Testis (tissue), 3 donors: ENCODE results near the gene EXOC2. TPM values are rescaled to one million over a fixed set of nuclear protein-coding genes. Genes with fewer than 3 reads are reported as not detected.
A peak's percentile ranks its signal among the peaks of the same experiment; 100 is the strongest.

Experiments
- DNase-seq: peaks from one replicate; pipeline ENCODE4 v3.0.0-alpha.2; 2019
- H3K27ac ChIP-seq, 2 donors: fragments of 200-600 bp; sonication (generic); one replicate each; pipeline ENCODE4 v1.5.1; 2019
- H3K27me3 ChIP-seq: fragments of 200-600 bp; sonication (generic); one replicate; pipeline ENCODE4 v1.5.1; 2019
- H3K36me3 ChIP-seq: fragments of 200-600 bp; sonication (generic); one replicate; pipeline ENCODE4 v1.5.1; 2017; ENCODE audit warnings: low read depth; ENCODE audit errors: missing control alignments
- H3K4me1 ChIP-seq: fragments of 200-600 bp; sonication (generic); one replicate; pipeline ENCODE4 v1.5.1; 2019
- H3K4me3 ChIP-seq, 2 donors: fragments of 200-600 bp; sonication (generic); one replicate each; pipeline ENCODE4 v1.5.1; 2017 to 2019
- H3K9me3 ChIP-seq: fragments of 200-600 bp; sonication (generic); one replicate; pipeline ENCODE4 v1.5.1; 2017
- POLR2A ChIP-seq: fragments of 450-650 bp; IDR thresholded peaks from one replicate; pipeline ENCODE4 v1.6.1; 2017; ENCODE audit warnings: antibody characterized with exemption, mild to moderate bottlenecking, moderate library complexity
- WGBS, 2 donors: methylation state at CpG; one replicate each; pipeline ENCODE4 v1.1.5; 2018; 5-methylcytosine and 5-hydroxymethylcytosine counted together
- intact Hi-C: fragments of 100-400 bp; cut with DNase I; formaldehyde crosslinking; loops from one replicate; pipeline ENCODE4 v1.15.1; 2023; ENCODE audit warnings: low total_unique reads
- polyA plus RNA-seq: library from polyadenylated mRNA; stranded (reverse); fragments of 350-450 nt; fragmentation: Illumina TruSeq; extraction: RNeasy Lipid Tissue Mini Kit (QIAGEN cat#74804); gene quantifications from one replicate; pipeline ENCODE4 v1.2.3, GENCODE V29; 2014; ENCODE audit warnings: low read depth, low replicate concordance; ENCODE audit not compliant: insufficient read depth
- total RNA-seq, 2 donors: library from RNA; depleted of rRNA; stranded (reverse); fragments of >200 nt; gene quantifications; one replicate each; pipeline ENCODE4 v1.2.3, GENCODE V29; 2016
- TF ChIP-seq, protein P1 (sequence below), 3 experiments: fragments of 450-650 bp in 2 of 3; fragments of 200-600 bp in 1 of 3; sonication (generic) in 1 of 3; IDR thresholded peaks; one replicate each; pipeline ENCODE4 v1.5.1; 2016 to 2019; ENCODE audit warnings: antibody characterized with exemption in 3 of 3, mild to moderate bottlenecking in 2 of 3, moderate library complexity in 1 of 3

The EXOC2 gene
- total and polyA plus RNA-seq, 3 donors from 2014 or later = 32.8 to 51.0 (median 44.3) TPM

DNA sequence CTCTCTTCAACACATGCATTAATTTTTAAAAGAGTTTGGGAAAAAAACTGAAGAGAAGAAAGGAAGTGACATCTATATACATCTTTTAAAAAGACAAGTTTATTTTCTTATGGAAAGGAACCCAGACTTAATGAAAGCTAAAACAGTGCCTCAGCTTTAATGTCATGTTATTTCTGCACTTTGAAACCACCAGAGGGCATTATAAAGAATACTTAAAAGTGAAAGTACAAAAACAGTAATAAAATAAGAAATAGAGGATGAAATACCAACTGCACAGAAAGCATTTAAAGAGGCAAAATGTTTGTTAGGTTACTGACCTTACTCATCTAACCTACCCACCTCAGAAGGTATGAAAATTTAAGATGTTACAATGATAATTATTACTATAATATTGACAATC, 134.8 kb downstream of the EXOC2 start:
- TF ChIP-seq POLR2A = no peak
- TF ChIP-seq, protein P1, sequence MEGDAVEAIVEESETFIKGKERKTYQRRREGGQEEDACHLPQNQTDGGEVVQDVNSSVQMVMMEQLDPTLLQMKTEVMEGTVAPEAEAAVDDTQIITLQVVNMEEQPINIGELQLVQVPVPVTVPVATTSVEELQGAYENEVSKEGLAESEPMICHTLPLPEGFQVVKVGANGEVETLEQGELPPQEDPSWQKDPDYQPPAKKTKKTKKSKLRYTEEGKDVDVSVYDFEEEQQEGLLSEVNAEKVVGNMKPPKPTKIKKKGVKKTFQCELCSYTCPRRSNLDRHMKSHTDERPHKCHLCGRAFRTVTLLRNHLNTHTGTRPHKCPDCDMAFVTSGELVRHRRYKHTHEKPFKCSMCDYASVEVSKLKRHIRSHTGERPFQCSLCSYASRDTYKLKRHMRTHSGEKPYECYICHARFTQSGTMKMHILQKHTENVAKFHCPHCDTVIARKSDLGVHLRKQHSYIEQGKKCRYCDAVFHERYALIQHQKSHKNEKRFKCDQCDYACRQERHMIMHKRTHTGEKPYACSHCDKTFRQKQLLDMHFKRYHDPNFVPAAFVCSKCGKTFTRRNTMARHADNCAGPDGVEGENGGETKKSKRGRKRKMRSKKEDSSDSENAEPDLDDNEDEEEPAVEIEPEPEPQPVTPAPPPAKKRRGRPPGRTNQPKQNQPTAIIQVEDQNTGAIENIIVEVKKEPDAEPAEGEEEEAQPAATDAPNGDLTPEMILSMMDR (IDR thresholded peaks at IDR 0.05) = no peak
- Histone ChIP-seq H3K27me3 (no peaks in the 10 kb centered on the region), H3K36me3 (no peaks in the 10 kb centered on the region), H3K4me1 (no peaks in the 10 kb centered on the region), H3K9me3 (no peaks in the 10 kb centered on the region), H3K4me3 (no peak overlapping the region), H3K27ac (no peak overlapping the region)
- intact Hi-C loops = no loop called here
- no peak for DNase-seq

DNA sequence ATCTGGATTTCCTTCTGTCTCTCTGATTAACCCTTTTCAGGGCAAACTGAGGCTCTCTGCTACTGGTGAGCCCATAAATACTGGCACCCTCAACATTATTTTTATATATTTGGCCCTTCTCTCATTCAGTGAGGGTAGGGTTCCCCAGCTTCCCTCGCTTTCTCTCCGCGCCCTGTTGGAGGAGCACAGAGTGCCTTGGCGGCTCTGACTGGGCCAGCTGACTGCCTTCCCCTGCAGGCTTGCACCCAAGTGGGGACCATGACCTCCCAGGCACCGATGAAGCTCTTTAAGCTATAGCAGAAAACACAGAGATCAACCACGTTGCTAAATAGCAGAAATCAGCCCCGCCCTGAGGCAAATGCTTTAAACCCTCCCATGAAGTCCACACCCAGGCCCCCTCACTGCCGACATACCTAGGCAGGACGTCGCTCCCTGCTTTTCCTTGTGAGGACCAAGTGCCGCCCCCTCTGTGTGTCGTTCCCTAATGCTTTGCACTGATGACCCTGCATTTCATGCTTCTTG, 141.0 kb downstream of the EXOC2 start:
- Histone ChIP-seq H3K9me3 (no peaks in the 10 kb centered on the region), H3K4me1 (no peaks in the 10 kb centered on the region), H3K4me3 (no peak overlapping the region), H3K27me3 (no peaks in the 10 kb centered on the region), H3K36me3 (no peaks in the 10 kb centered on the region), H3K27ac (no peak overlapping the region)
- 91 to 94% methylated on average over 12 of the region's 12 CpGs for WGBS, 2 donors
- intact Hi-C loops = no loop called here
- no peak for DNase-seq
- TF ChIP-seq, protein P1 (IDR thresholded peaks at IDR 0.05) = no peak
- TF ChIP-seq POLR2A = no peak

DNA sequence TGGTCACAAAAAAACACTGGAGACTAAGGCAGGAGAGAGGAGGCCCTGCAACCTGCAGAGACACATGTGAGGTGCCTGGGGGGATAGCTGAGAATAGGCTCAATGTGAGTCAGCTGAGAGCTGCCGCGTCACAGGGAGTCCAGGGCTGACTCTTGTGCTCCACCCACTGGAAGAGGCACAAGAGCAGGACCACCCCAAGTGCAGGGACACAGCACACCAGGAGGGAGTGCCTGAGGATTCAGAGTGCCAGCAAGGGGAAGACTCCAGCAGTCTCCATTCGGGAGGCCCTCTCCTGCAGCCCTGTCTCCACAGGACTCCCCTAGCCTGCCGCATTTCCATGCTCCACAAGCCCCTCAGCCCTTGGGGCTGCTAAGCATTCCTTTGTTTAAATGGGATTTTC, 141.5 kb downstream of the EXOC2 start:
- TF ChIP-seq, protein P1 (IDR thresholded peaks at IDR 0.05) = no peak
- no peak for TF ChIP-seq POLR2A
- Histone ChIP-seq H3K9me3 (no peaks in the 10 kb centered on the region), H3K27ac (no peak overlapping the region), H3K27me3 (no peaks in the 10 kb centered on the region), H3K4me1 (no peaks in the 10 kb centered on the region), H3K4me3 (no peak overlapping the region), H3K36me3 (no peaks in the 10 kb centered on the region)
- peak; percentile 28 for DNase-seq
- WGBS, 2 donors = 82 to 88% methylated on average over 2 to 4 of the region's 4 CpGs
- intact Hi-C loops = no loop called here

DNA sequence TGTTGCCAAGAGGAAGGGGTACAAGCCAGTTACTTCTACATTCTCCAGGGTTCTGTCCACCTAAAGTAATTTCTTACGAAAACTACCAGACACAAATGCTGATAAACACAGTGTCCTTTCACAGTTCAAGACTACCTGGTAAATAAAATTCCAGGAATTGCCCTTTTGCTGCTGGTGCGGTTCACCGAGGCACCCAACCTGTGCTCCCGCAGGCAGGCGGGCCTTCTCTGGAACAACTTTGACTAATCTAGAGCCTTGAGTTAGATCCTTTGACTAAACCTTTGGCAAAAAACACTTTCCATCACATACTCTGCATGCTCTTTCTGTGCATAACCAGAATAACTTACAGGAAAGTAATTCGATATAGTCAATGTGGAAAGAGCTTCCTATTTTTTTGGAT, 143.0 kb downstream of the EXOC2 start:
- no peak for TF ChIP-seq POLR2A
- TF ChIP-seq, protein P1 (IDR thresholded peaks at IDR 0.05) = no peak
- Histone ChIP-seq H3K4me3 (no peak overlapping the region), H3K4me1 (no peaks in the 10 kb centered on the region), H3K36me3 (no peaks in the 10 kb centered on the region), H3K9me3 (no peaks in the 10 kb centered on the region), H3K27me3 (no peaks in the 10 kb centered on the region), H3K27ac (no peak overlapping the region)
- 93 to 97% methylated on average over 6 of the region's 6 CpGs for WGBS, 2 donors
- DNase-seq = no peak
- intact Hi-C loops = no loop called here

DNA sequence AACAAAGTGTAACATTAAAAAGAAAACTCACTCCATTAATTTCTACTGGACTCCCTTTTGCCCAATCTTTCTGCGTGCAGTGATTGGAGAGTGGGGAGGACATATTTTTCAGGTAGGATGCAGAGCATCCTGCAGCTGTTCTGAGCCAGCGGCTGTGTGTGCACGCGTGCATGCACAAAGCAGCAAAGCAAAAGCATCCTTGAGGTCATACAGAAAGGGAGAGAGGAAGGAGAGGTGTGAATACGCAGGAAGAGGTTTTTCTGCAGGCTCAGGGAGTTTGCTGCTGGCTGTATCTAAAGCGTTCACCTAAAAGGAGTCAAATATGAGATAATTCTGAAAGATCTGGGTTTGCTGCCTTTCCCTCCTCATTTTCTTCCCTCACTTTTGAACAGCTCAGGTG, 144.4 kb downstream of the EXOC2 start:
- H3K9me3 ChIP-seq = no peaks in the 10 kb centered on the region
- no peak overlapping the region for H3K27ac ChIP-seq
- TF ChIP-seq, protein P1 (IDR thresholded peaks at IDR 0.05) = no peak
- no peak for TF ChIP-seq POLR2A
- intact Hi-C loops = no loop called here
- no peaks in the 10 kb centered on the region for H3K27me3 ChIP-seq
- no peaks in the 10 kb centered on the region for H3K36me3 ChIP-seq
- no peak overlapping the region for H3K4me3 ChIP-seq
- no peaks in the 10 kb centered on the region for H3K4me1 ChIP-seq
- DNase-seq = no peak
- WGBS, 2 donors = 84 to 90% methylated on average over 6 of the region's 6 CpGs
